Lung (tissue), 12 donors: ENCODE data around the gene PLA2G6. TPM values are rescaled to one million over a fixed set of nuclear protein-coding genes. Genes with fewer than 3 reads are reported as not detected.

ENCODE experiments used
- ATAC-seq: fragments of 200-7000 bp; cut with Tn5 transposase; one replicate; pipeline ENCODE4 v1.9.1; 2020; ENCODE audit warnings: moderate number of reproducible peaks; ENCODE audit not compliant: insufficient read depth, low FRiP score
- DNase-seq, 3 donors: peaks; one replicate each; pipeline ENCODE4 v3.0.0-alpha.2; 2013 to 2017
- H3K27ac ChIP-seq, 2 donors: one replicate each; pipeline ENCODE4 v1.5.1; 2013; ENCODE audit warnings: mild to moderate bottlenecking in 2 of 2, moderate library complexity in 2 of 2, control low read depth in 1 of 2, inconsistent platforms in 1 of 2, low read depth in 1 of 2, low read length in 1 of 2
- H3K27me3 ChIP-seq, 3 donors: one replicate each; pipeline ENCODE4 v1.5.1; 2013; ENCODE audit warnings: low read length in 2 of 3; ENCODE audit not compliant: control insufficient read depth in 3 of 3, insufficient read depth in 3 of 3
- H3K36me3 ChIP-seq, 4 donors: one replicate each; pipeline ENCODE4 v1.5.1; 2013; ENCODE audit warnings: low read length in 4 of 4, mild to moderate bottlenecking in 1 of 4, moderate library complexity in 1 of 4; ENCODE audit not compliant: control insufficient read depth in 4 of 4, insufficient read depth in 4 of 4
- H3K4me1 ChIP-seq, 5 donors: one replicate each; pipeline ENCODE4 v1.5.1; 2013; ENCODE audit warnings: low read length in 5 of 5, mild to moderate bottlenecking in 2 of 5, moderate library complexity in 1 of 5; ENCODE audit not compliant: control insufficient read depth in 5 of 5, insufficient read depth in 5 of 5
- H3K4me3 ChIP-seq: one replicate; pipeline ENCODE4 v1.5.1; 2013; ENCODE audit warnings: mild to moderate bottlenecking, control low read depth, moderate library complexity
- H3K9ac ChIP-seq, 2 donors: one replicate each; pipeline ENCODE4 v1.5.1; 2013; ENCODE audit warnings: low read length in 2 of 2, control low read depth in 1 of 2; ENCODE audit not compliant: insufficient read depth in 1 of 2
- H3K9me3 ChIP-seq, 4 donors: one replicate each; pipeline ENCODE4 v1.5.1; 2013; ENCODE audit warnings: low read length in 3 of 4, mild to moderate bottlenecking in 1 of 4, moderate library complexity in 1 of 4; ENCODE audit not compliant: control insufficient read depth in 4 of 4, insufficient read depth in 3 of 4
- WGBS, 2 donors: extraction: QIAGEN DNeasy Blood & Tissue Kit; methylation state at CpG; one replicate each; pipeline ENCODE4 v1.1.7; 2013; 5-methylcytosine and 5-hydroxymethylcytosine counted together
- polyA plus RNA-seq, 2 donors: library from polyadenylated mRNA; stranded (reverse); fragments of 200-250 nt; gene quantifications; one replicate each; pipeline ENCODE4 v1.2.1, GENCODE V29; 2013
- total RNA-seq, 2 donors: library from RNA; depleted of rRNA in 1 of 2; stranded (reverse); fragments of >200 nt in 1 of 2; gene quantifications; one replicate each; pipeline ENCODE4 v1.2.1, GENCODE V29; 2014 to 2021
- TF ChIP-seq, protein P1 (sequence below): IDR thresholded peaks from 2 replicates; pipeline ENCODE4 v1.5.1; 2012; ENCODE audit warnings: mild to moderate bottlenecking; ENCODE audit errors: control extremely low read depth, extremely low read depth
- donor health status: control.
- donor health status: control.
- donor health status: Bipolar disorder and iron deficiency.
- donor health status: healthy.
- donor health status: DM: yes; HTN: yes; CAD: no.

The PLA2G6 gene
- total and polyA plus RNA-seq, 4 donors = 11.9 to 73.5 (median 37.3) TPM

GRCh38 chr22:38174626-38175025 is 7.0 kb downstream of the PLA2G6 start:
- ATAC-seq (no peak), DNase-seq (no peak)
- no peaks in the 10 kb centered on the region for H3K27me3 ChIP-seq
- H3K4me3 ChIP-seq = no peak overlapping the region
- TF ChIP-seq, protein P1, sequence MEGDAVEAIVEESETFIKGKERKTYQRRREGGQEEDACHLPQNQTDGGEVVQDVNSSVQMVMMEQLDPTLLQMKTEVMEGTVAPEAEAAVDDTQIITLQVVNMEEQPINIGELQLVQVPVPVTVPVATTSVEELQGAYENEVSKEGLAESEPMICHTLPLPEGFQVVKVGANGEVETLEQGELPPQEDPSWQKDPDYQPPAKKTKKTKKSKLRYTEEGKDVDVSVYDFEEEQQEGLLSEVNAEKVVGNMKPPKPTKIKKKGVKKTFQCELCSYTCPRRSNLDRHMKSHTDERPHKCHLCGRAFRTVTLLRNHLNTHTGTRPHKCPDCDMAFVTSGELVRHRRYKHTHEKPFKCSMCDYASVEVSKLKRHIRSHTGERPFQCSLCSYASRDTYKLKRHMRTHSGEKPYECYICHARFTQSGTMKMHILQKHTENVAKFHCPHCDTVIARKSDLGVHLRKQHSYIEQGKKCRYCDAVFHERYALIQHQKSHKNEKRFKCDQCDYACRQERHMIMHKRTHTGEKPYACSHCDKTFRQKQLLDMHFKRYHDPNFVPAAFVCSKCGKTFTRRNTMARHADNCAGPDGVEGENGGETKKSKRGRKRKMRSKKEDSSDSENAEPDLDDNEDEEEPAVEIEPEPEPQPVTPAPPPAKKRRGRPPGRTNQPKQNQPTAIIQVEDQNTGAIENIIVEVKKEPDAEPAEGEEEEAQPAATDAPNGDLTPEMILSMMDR = no peak
- peak overlapping the region in 1 of 2 donors; percentile 48 for H3K27ac ChIP-seq
- H3K4me1 ChIP-seq = peaks cover 0 to 21% (median 12%) of the 10 kb centered on the region in 5 donors
- no peaks in the 10 kb centered on the region for H3K9me3 ChIP-seq
- no peak overlapping the region for H3K9ac ChIP-seq
- WGBS, 2 donors = 88 to 91% methylated on average over 14 of the region's 14 CpGs
- H3K36me3 ChIP-seq = no peaks in the 10 kb centered on the region

GRCh38 chr22:38173641-38173906 is 8.1 kb downstream of the PLA2G6 start:
- no peak overlapping the region for H3K4me3 ChIP-seq
- ATAC-seq (no peak), DNase-seq (no peak)
- no peak overlapping the region for H3K27ac ChIP-seq
- peaks cover 0 to 21% (median 12%) of the 10 kb centered on the region in 5 donors for H3K4me1 ChIP-seq
- no peaks in the 10 kb centered on the region for H3K9me3 ChIP-seq
- H3K9ac ChIP-seq = no peak overlapping the region
- TF ChIP-seq, protein P1 = no peak
- no peaks in the 10 kb centered on the region for H3K27me3 ChIP-seq
- WGBS, 2 donors = 98% methylated on average over 4 of the region's 4 CpGs
- H3K36me3 ChIP-seq = no peaks in the 10 kb centered on the region

DNA sequence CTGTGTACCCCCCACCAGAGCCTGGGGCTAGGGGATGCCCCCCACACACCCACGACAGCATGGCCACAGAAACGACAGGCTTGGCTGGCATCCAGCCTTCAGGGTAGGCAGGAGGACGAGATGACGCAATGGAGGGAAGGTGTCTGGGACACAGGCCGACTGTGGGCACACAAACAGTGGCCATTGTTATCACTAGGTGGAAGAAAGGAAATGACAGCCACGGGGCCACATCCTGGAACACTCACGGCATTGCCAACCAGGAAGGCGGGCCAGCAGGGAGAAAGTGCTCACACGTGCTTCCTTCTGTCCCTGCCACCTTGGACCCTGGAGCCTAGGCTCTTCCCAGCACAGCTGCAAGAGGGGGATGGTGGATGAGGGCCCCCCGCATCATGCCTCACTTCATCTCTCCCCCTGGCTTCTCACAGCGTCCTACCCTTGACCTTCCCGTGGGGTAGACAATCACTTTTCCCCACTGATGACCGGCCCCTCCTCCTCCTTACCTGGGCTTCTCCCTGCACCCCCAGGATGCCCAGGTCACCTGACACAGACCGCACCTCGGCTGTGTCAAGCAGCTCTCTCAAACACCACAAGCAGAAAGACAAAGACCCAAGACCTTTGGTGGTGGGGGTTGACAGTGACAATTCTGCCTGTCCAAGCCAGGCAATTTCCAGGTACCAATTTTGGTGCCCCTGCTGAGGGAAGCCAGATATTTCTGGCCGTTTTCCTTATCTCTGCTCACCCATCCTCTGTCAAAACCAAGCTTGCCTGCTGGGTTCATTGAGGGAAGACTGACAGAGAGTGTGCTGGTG is 8.6 kb downstream of the PLA2G6 start:
- Histone ChIP-seq H3K4me1 (peaks cover 0 to 22% (median 12%) of the 10 kb centered on the region in 5 donors), H3K9ac (peak overlapping the region in 1 of 2 donors; percentile 31), H3K36me3 (no peaks in the 10 kb centered on the region), H3K27me3 (no peaks in the 10 kb centered on the region), H3K9me3 (no peaks in the 10 kb centered on the region), H3K4me3 (no peak overlapping the region), H3K27ac (peak overlapping the region; percentile 5 to 79)
- ATAC-seq = peak; percentile 29
- peak; percentile 87 to 90 (median 88) for DNase-seq
- 31 to 33% methylated on average over 16 of the region's 16 CpGs for WGBS, 2 donors
- TF ChIP-seq, protein P1 = no peak
